ENCODE results near the gene CDH8.

The CDH8 gene

DNA sequence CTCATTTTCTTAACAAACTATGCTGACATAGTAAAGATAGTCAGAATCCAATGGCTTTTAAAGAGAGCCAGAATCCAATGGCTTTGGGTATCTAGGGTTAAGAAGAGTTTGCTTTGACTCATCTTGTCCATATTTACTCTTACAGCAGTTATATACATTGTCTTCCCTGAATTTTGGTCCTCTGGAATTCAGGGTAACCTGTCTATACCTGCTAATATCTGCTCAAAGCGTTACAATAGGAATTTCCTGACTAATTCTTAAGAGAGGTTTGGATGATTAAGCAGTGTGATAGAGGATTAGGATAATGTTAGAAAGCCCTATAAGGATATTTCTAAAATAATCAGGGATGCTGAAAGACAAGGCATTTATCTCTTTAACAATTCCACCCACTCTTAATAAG lies 2.0 kb upstream of the CDH8 start:
- Histone ChIP-seq H3K9me3 (ENCODE audit: severe bottlenecking) (no peaks in the 10 kb centered on the region), H3K4me3 (ENCODE audit: low read depth, low read length) (no peak overlapping the region), H3K27me3 (ENCODE audit: insufficient read depth, low read depth, severe bottlenecking) (peaks cover 71% of the 10 kb centered on the region), H3K36me3 (no peaks in the 10 kb centered on the region), H3K27ac (no peak overlapping the region)
- TF ChIP-seq CTCF (IDR thresholded peaks at IDR 0.05; ENCODE audit: low read depth, low read length) = no peak
- no peak for DNase-seq

DNA sequence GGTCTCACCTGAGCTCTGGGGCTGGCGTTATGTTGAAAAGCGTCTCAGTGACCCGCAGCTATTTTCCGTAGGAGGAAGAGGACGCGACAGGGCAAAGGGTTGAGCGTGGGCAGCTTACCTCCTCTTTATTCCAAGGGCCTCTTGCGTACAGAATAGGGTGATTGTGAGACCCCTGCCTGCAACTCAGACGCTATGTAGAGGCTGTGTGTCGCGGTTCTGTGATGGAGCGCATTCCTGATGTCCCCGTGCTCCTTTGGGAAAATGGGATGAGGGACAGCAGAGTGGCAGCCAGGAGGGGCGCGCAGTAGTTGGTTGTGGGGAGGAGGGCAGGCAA lies 531 bp upstream of the CDH8 start:
- Histone ChIP-seq H3K4me3 (ENCODE audit: low read depth, low read length) (no peak overlapping the region), H3K27ac (no peak overlapping the region), H3K27me3 (ENCODE audit: insufficient read depth, low read depth, severe bottlenecking) (peaks cover 82% of the 10 kb centered on the region), H3K9me3 (ENCODE audit: severe bottlenecking) (no peaks in the 10 kb centered on the region), H3K36me3 (no peaks in the 10 kb centered on the region)
- TF ChIP-seq CTCF (IDR thresholded peaks at IDR 0.05; ENCODE audit: low read depth, low read length) = no peak
- DNase-seq = no peak

- H3K9me3 ChIP-seq (ENCODE audit: severe bottlenecking) = no peaks in the 10 kb centered on the region
- no peak overlapping the region for H3K27ac ChIP-seq
- H3K36me3 ChIP-seq = no peaks in the 10 kb centered on the region
- peaks cover 78% of the 10 kb centered on the region for H3K27me3 ChIP-seq (ENCODE audit: insufficient read depth, low read depth, severe bottlenecking)
- no peak for DNase-seq
- no peak overlapping the region for H3K4me3 ChIP-seq (ENCODE audit: low read depth, low read length)
- no peak for TF ChIP-seq CTCF (IDR thresholded peaks at IDR 0.05; ENCODE audit: low read depth, low read length)
These were observed 834 bp downstream of the CDH8 start for GRCh38 chr16:62035115-62036092.

DNA sequence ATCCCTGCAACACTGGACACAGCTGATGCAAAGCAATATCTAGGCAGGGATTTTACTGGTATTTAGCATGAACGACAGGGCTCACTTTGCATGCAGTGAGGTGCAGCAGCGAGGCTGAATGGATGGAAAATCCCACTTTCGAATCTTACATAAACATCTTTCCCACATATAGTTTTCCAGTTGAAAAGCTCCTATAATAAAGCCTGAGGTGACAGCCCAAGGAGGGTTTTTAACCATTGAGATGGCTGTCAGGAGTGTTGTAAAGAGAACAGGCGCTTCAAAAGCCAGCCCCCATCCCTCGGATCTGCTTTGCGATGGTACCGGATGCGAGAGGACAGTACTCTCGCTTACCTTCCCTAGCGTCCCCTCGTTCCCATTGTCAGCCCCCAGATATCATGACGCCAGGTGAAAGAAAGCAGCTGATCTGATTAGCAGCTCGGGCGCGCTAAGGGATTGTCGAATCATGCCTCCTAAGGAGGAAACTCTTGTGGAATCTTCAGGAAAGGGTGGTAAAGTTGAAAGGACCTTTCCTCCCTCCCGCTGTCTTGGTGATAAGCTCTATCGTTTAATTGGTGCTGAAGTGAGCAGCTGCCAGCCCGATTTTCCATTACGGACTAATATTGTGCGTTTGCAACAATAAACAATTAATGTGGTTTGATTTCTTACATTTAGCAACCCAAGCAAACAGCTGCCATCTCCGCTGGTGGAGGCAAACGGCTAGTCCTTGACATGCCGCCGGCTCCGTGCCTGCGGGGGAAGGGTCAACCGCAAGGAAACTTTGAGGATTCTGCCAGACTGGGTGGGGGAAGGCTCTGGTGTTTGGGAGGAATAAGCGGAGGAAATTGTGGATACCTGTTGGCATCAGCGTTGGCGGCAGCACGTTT lies 1.8 kb downstream of the CDH8 start:
- Histone ChIP-seq H3K4me3 (ENCODE audit: low read depth, low read length) (no peak overlapping the region), H3K27me3 (ENCODE audit: insufficient read depth, low read depth, severe bottlenecking) (peaks cover 77% of the 10 kb centered on the region)

DNA sequence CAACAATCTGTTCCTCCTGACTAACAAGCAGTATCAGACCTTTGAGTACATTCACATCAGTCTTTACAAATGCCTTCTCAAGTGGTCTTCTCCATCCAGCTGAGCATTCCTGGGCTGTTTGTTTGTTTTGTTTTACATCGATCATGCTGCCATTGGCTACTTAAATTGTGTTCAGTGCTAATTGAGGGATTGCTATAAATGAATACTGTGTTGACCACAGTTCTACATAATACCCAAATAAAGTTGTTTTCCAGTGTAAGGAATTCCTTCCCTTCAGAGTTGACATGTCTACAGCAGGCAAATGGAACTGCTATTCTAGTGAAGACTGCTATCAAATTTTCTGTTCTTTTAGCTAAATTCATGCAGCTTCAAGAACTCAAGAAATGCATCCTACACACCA lies 3.2 kb downstream of the CDH8 start:
- no peak for DNase-seq
- Histone ChIP-seq H3K4me3 (ENCODE audit: low read depth, low read length) (no peak overlapping the region), H3K27me3 (ENCODE audit: insufficient read depth, low read depth, severe bottlenecking) (peaks cover 68% of the 10 kb centered on the region), H3K27ac (no peak overlapping the region), H3K9me3 (ENCODE audit: severe bottlenecking) (no peaks in the 10 kb centered on the region), H3K36me3 (no peaks in the 10 kb centered on the region)
- TF ChIP-seq CTCF (IDR thresholded peaks at IDR 0.05; ENCODE audit: low read depth, low read length) = no peak

More for the DNA sequence above, 1.8 kb downstream of the CDH8 start:
- Histone ChIP-seq H3K9me3 (ENCODE audit: severe bottlenecking) (no peaks in the 10 kb centered on the region), H3K27ac (no peak overlapping the region), H3K36me3 (no peaks in the 10 kb centered on the region)
- no peak for TF ChIP-seq CTCF (IDR thresholded peaks at IDR 0.05; ENCODE audit: low read depth, low read length)
- DNase-seq = no peak
